Endodermal cell (in vitro differentiated cells): ENCODE measurements around the gene STX8. TPM values are rescaled to one million over a fixed set of nuclear protein-coding genes. Genes with fewer than 3 reads are reported as not detected.

Experiments
- DNase-seq: peaks from one replicate; pipeline ENCODE4 v3.0.0-alpha.2; 2017
- H3K27ac ChIP-seq: 2 replicates; pipeline ENCODE4 v1.5.1; 2013; ENCODE audit warnings: mild to moderate bottlenecking, low read depth, low read length, moderate library complexity
- H3K27me3 ChIP-seq: 2 replicates; pipeline ENCODE4 v1.6.1; 2013; ENCODE audit warnings: mild to moderate bottlenecking, low read length, moderate library complexity; ENCODE audit not compliant: insufficient read depth, control insufficient read depth, poor library complexity, severe bottlenecking
- H3K36me3 ChIP-seq: 2 replicates; pipeline ENCODE4 v1.7.0; 2013; ENCODE audit warnings: mild to moderate bottlenecking, low read length, moderate library complexity; ENCODE audit not compliant: control insufficient read depth, insufficient read depth
- H3K4me1 ChIP-seq: one replicate; pipeline ENCODE4 v1.7.0; 2013; ENCODE audit warnings: low read length; ENCODE audit not compliant: control insufficient read depth, insufficient read depth
- H3K4me3 ChIP-seq: 2 replicates; pipeline ENCODE4 v1.5.1; 2013; ENCODE audit warnings: mild to moderate bottlenecking, low read length, moderate library complexity
- H3K9ac ChIP-seq: 2 replicates; pipeline ENCODE4 v1.6.1; 2013; ENCODE audit warnings: mild to moderate bottlenecking, low read length, moderate library complexity; ENCODE audit not compliant: poor library complexity, severe bottlenecking; ENCODE audit errors: extremely low read depth
- H3K9me3 ChIP-seq: 2 replicates; pipeline ENCODE4 v1.6.1; 2013; ENCODE audit warnings: mild to moderate bottlenecking, low read length, moderate library complexity; ENCODE audit not compliant: control insufficient read depth
- H3K27ac Mint-ChIP-seq: 2 replicates; pipeline ENCODE4 v1.8.0; 2020; ENCODE audit warnings: mixed read lengths
- H3K27me3 Mint-ChIP-seq: 2 replicates; pipeline ENCODE4 v1.8.0; 2021; ENCODE audit warnings: mild to moderate bottlenecking, mixed read lengths; ENCODE audit not compliant: insufficient read depth
- H3K36me3 Mint-ChIP-seq: 2 replicates; pipeline ENCODE4 v1.8.0; 2020; ENCODE audit warnings: low read depth, mixed read lengths
- H3K4me1 Mint-ChIP-seq: 2 replicates; pipeline ENCODE4 v1.8.0; 2020; ENCODE audit warnings: mixed read lengths
- H3K4me3 Mint-ChIP-seq: 2 replicates; pipeline ENCODE4 v1.8.0; 2020; ENCODE audit warnings: mild to moderate bottlenecking, moderate library complexity, mixed read lengths
- H3K9me3 Mint-ChIP-seq: 2 replicates; pipeline ENCODE4 v1.8.0; 2020; ENCODE audit warnings: mild to moderate bottlenecking, mixed read lengths
- CTCF ChIP-seq: fragments of 200-600 bp; sonication (generic); conservative IDR thresholded peaks from 2 replicates; pipeline ENCODE4 v1.5.0; 2021; ENCODE audit warnings: antibody characterized with exemption, mild to moderate bottlenecking
- WGBS, 2 experiments: methylation state at CpG; one replicate each; pipeline versions ENCODE4 v1.1.5 to v1.1.7; 2013; ENCODE audit warnings: missing lambda C conversion rate in 2 of 2, mixed read lengths in 1 of 2; ENCODE audit not compliant: insufficient coverage in 1 of 2, insufficient read length in 1 of 2; 5-methylcytosine and 5-hydroxymethylcytosine counted together
- total RNA-seq, 2 donors: library from RNA; stranded (reverse); fragmentation: NEBNext Ultra II Directional in 1 of 2; extraction: Animal tissue kit (Norgen Biotek cat#: 25700) in 1 of 2; gene quantifications; 2 replicates in 1 of 2; 3 replicates in 1 of 2; pipeline ENCODE4 v1.2.1, GENCODE V29; 2021

The STX8 gene
- total RNA-seq, 2 donors from 2014 or later, result 82.5 to 98.2 TPM

GRCh38 chr17:9439851-9440250, 135.8 kb downstream of the STX8 start:
- H3K9me3 ChIP-seq, result no peaks in the 10 kb centered on the region
- peaks cover 20% of the 10 kb centered on the region for H3K36me3 Mint-ChIP-seq

DNA sequence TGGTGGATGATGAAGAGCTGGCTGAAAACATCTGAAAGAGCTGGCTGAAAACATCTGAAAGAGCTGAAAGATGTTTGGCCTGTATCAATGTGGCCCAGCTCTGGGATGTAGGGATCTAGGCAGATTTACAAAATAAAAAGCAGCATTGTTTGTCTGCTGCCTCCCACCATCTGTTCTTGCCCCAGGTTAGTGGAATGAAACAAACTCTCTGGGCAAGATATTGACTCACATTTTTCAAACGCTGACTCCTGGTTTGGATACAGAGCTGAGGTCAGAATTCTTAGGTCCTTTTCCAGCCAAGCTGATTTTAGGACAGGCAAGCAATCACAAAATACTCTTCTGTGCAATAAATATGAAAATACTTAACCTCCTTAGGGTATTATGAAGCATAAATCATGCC, 139.0 kb downstream of the STX8 start:
- no peaks in the 10 kb centered on the region for H3K36me3 ChIP-seq
- H3K9me3 ChIP-seq, result no peaks in the 10 kb centered on the region
- TF ChIP-seq CTCF, result no peak
- H3K27me3 Mint-ChIP-seq, result no peaks in the 10 kb centered on the region
- no peaks in the 10 kb centered on the region for H3K27me3 ChIP-seq
- H3K4me3 Mint-ChIP-seq, result no peak overlapping the region
- peaks cover 2% of the 10 kb centered on the region for H3K9me3 Mint-ChIP-seq
- no peak overlapping the region for H3K4me3 ChIP-seq
- H3K27ac ChIP-seq, result peak overlapping the region; percentile 33
- no peak for DNase-seq
- H3K36me3 Mint-ChIP-seq, result peaks cover 15% of the 10 kb centered on the region
- no peak overlapping the region for H3K9ac ChIP-seq
- no peak overlapping the region for H3K27ac Mint-ChIP-seq
- H3K4me1 ChIP-seq, result no peaks in the 10 kb centered on the region
- WGBS, 2 experiments, result 65 to 100% methylated on average over 1 of the region's 1 CpG
- peaks cover 3% of the 10 kb centered on the region for H3K4me1 Mint-ChIP-seq

More at GRCh38 chr17:9439851-9440250, 135.8 kb downstream of the STX8 start:
- no peak overlapping the region for H3K9ac ChIP-seq
- Mint-ChIP-seq H3K27ac (no peak overlapping the region), H3K9me3 (peaks cover 6% of the 10 kb centered on the region), H3K27me3 (no peaks in the 10 kb centered on the region), H3K4me1 (no peaks in the 10 kb centered on the region), H3K4me3 (no peak overlapping the region)
- TF ChIP-seq CTCF, result no peak
- H3K4me1 ChIP-seq, result no peaks in the 10 kb centered on the region
- H3K36me3 ChIP-seq, result no peaks in the 10 kb centered on the region
- no peak for DNase-seq
- no peak overlapping the region for H3K4me3 ChIP-seq
- no peak overlapping the region for H3K27ac ChIP-seq
- H3K27me3 ChIP-seq, result no peaks in the 10 kb centered on the region
- 88 to 100% methylated on average over 1 to 2 of the region's 3 CpGs for WGBS, 2 experiments

DNA sequence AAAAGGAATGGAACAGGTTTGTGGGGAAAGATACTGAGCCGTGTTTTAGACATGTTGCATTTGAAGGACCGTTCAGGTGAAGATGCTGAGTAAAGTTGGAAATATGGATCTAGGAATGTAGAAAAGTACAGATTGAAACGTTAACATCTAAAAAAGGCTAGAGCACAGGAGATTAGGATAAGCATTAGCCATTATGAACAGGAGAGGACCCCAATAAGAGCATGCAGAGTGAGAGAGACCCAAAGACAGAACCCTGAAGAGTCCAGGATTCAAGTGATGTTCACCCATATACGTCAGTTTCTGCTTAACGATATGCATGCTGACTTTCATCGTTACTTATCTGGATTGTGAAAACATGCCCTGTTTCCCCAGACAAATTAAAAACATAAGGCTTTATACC, 140.5 kb downstream of the STX8 start:
- Histone ChIP-seq H3K4me1 (no peaks in the 10 kb centered on the region), H3K36me3 (no peaks in the 10 kb centered on the region), H3K27me3 (no peaks in the 10 kb centered on the region), H3K9me3 (no peaks in the 10 kb centered on the region), H3K27ac (no peak overlapping the region), H3K9ac (no peak overlapping the region), H3K4me3 (no peak overlapping the region)
- WGBS, 2 experiments, result 93 to 94% methylated on average over 6 of the region's 6 CpGs
- DNase-seq, result no peak
- Mint-ChIP-seq H3K27ac (no peak overlapping the region), H3K9me3 (peaks cover under 1% of the 10 kb centered on the region), H3K27me3 (no peaks in the 10 kb centered on the region), H3K36me3 (peaks cover 10% of the 10 kb centered on the region), H3K4me3 (no peak overlapping the region), H3K4me1 (peaks cover 3% of the 10 kb centered on the region)
- no peak for TF ChIP-seq CTCF
